GM21423 (cell line): Measurements from ENCODE around the gene REXO2.
A peak's percentile ranks its signal among the peaks of the same experiment; 100 is the strongest.

Experiments
- ATAC-seq: cut with Tn5 transposase; IDR thresholded peaks from one replicate; pipeline ENCODE4 v1.9.1; 2021; ENCODE audit warnings: mild to moderate bottlenecking, moderate library complexity; ENCODE audit not compliant: unreplicated experiment

The REXO2 gene

GRCh38 chr11:114439229-114440120, at the start of gene REXO2:
Gene REXO2 (plus strand): TSS chr11:114439467. CDS start chr11:114439529, 62 bp downstream.
- peak; percentile 99 for ATAC-seq

DNA sequence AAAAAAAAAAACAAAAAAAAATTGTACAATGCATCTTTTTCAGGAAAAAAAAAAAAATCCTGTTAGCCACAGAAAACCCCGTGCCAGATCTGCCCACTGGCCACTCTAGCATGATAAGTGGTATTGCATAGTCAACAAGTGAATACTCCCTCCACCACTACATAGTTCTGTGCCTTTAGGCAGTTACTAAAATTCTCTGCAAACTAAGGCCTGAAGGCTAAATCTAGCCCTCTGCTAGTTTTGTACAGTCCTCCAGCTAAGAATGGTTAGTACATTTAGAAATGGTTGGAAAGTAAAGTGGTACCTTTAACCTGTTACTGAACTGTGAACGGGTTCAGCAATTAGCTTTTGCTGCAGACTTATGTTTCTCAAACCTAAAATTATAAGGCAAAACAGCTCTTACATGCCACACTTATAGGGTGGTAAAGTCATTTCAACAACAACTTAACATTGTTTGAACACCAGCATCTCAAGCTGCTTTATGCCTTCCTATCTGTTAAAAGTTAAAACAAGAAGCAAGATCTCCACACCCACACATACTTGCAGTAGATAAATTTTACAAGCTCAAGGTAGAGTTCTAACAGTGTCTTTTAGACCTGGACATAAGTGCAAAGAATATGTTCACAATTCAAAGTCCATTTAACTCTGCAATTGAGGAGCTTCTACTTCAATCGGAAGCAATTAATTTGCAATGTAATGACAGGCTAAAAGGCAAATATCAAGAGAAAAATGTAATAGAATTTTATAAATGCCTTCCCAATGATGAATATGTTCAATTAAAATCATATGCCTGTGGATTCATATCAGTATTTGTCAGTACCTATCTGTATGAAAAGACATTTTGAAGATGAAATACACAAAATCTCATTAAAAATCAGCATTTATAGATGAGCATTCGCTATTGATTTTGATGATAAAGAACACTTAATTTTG, 46.3 kb upstream of the REXO2 start:
- no peak for ATAC-seq

- no peak for ATAC-seq
Measured at GRCh38 chr11:114395736-114396135, 43.5 kb upstream of the REXO2 start.

- ATAC-seq: no peak
Measured at GRCh38 chr11:114396916-114397315, 42.4 kb upstream of the REXO2 start.

DNA sequence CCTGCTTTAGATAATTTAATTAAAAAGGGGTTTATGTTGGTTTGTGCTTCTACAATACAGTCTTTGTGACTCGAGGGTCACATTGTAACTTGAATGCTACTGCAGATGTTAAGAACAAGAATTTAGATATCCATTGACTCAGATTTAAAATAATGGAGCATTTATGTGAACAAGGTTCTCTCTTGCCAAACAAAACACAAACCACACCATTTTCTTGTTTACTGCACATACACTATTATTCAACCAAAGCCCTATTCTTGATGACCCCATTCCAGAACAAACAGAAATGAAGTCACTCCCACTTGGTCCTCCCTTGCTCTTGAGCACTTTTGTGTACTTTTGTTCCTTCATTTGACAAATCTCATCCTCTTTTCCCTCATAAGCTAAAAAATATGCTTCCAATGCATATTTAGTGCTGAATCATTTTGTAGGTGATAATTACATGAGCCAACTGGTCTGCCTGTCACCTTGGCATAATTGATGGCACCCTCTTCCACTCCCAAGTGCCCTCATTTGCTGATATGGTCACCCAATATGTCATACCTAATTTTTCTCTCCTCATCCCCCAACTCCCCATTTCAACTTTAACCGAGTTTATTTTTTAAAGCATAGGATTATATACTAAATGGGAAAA, 41.8 kb upstream of the REXO2 start:
- no peak for ATAC-seq

- ATAC-seq: no peak
Measured at GRCh38 chr11:114398303-114398920, 40.9 kb upstream of the REXO2 start.

DNA sequence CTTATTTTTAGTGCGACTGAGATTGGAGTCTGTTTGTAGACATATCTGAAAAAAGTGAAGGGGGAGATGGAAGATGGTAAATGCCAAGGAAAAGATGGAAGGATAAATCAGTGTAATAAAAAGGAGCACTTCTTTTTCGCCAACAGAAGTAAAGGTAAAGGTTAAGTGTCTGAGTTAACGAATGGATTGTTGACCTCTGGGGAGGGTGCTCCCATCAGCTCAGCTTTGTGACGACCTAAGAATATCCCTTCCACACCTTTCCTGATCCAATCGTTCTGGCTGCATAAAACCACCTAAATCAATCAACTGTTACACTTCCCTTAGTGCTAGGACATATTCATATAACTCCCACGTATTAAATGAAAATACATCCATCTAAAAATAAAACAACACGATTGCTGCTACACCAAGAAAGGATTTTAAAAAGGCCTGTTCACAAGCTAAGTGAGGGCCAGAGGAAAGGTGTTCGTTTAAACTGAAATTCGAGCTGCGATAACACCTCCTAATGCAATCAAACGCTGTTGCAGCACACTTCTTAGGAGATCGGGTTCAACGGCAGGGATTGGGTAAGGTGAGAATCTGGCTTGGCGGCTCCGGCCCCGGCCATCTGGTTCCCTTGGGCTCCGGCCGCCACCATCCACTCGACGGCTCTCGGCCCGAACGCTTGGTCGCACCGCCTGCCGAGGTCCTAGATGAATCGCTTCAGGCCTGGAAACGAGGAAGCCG, 39.6 kb upstream of the REXO2 start:
- peak; percentile 16 for ATAC-seq

GRCh38 chr11:114400216-114400914, 38.9 kb upstream of the REXO2 start, which contains the start of the genes C11orf71 and RBM7:
Gene C11orf71 (minus strand): TSS chr11:114400511. CDS start chr11:114400331, 180 bp downstream.
Gene RBM7 (plus strand): TSS chr11:114400666. CDS start chr11:114400672, 6 bp downstream.
- ATAC-seq: peak; percentile 93

DNA sequence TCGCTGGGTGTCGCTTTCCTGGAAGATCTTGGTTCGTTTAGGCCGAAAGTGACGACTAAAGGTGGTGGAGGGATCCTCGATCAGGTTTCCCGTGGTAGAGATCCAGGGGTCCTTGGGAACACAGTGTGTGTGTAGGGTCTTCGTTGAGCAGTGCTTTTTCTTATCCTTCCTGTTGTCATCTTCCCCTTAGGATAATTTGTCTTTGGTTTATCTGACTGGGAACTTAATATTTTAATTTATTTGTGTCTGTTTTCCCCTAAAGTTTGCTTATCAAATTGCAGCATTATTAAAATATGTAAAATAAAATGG, 38.4 kb upstream of the REXO2 start:
- ATAC-seq: no peak

GRCh38 chr11:114401311-114401710, 38.0 kb upstream of the REXO2 start:
- ATAC-seq: no peak

- ATAC-seq: no peak
Measured at GRCh38 chr11:114412946-114413345, 26.3 kb upstream of the REXO2 start.

GRCh38 chr11:114413958-114414357, 25.3 kb upstream of the REXO2 start:
- ATAC-seq: no peak

GRCh38 chr11:114416441-114416961, 22.8 kb upstream of the REXO2 start:
- no peak for ATAC-seq

GRCh38 chr11:114426280-114426679, 13.0 kb upstream of the REXO2 start:
- no peak for ATAC-seq

DNA sequence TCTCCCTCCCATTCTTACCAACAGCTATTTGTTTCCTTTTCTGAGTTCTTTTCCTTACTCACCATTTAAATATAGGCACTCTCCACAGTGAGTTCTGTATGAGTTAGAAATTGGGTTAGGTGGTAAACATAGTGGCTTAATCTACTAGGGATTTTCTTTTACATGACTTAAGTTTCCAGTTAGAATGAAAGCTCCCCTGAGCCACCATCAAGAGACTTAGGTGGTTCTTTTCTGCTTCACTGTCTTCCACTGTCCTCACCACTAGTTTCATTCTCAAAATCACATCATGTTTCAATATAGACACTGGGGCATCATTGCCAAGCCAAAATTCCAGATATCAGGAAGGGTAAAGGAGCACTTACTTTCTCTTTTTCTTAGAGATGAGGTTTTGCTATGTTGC, 9.0 kb upstream of the REXO2 start:
- no peak for ATAC-seq

DNA sequence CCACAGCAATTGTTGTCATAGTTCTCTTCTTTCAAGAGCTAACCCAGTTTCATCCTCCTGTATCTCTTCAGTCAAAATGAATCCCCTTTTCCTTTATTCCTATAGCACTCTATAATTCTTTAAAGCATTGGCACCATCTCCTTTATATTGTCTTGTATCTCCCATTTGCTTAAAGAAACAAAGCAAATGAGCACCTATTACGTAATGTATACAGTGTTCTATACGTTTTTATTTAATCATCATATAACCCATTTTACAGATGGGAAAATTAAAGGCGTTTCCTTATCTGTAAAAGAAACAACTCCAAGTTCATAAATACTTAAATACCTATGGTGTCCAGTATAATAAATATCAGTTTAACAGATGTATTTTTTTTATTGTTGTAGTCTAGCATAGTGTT, 6.4 kb upstream of the REXO2 start:
- ATAC-seq: no peak

GRCh38 chr11:114433376-114433775, 5.9 kb upstream of the REXO2 start:
- no peak for ATAC-seq

DNA sequence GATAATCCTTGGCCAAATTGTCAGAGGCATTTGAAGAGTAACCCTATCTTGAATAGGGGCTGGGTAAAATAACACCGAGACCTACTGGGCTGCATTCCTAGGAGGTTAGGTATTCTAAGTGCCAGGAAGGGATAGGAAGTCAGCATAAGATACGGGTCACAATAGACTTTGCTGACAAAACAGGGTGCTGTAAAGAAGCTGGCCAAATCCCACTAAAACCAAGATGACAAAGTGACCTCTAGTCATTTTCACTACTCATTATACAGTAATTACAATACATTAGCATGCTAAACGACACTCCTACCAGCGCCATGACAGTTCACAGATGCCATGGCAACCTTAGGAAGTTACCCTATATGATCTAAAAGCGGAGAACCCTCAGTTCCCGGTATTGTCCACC, 964 bp upstream of the REXO2 start:
- ATAC-seq: no peak
